Cerebellar nuclear complex (tissue), 1 donor: ENCODE measurements around the gene FAM117B.
"Not testable (repeated sequence)": the region's sequence is repeated elsewhere in the genome, so short reads cannot be mapped to it uniquely, and the experiment has no call there.

Source experiments
- DNase-seq, 2 experiments: peaks; one replicate each; lab custom pipeline; 2025; lab: John Stamatoyannopoulos, UW

The FAM117B gene

GRCh38 chr2:202758604-202759003 lies 123.8 kb downstream of the FAM117B start:
- DNase-seq, result no peak

DNA sequence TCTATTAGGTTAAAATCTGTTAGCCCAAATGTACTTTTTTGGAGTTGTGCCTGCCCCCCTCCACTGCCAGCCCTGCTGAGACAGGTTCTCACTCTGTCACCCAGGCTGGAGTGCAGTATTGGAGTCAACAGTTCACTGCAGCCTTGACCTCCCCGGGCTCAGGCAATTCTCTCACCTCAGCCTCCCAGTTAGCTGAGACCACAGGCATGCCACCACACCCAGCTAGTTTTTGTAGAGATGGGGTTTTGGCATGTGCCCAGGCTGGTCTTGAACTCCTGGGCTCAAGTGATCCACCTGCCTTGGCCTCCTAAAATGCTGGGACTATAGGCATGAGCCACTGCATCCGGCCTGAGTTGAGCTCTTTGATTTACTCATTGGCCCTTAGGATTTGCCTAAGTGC lies 126.1 kb downstream of the FAM117B start:
- DNase-seq, result no peak

DNA sequence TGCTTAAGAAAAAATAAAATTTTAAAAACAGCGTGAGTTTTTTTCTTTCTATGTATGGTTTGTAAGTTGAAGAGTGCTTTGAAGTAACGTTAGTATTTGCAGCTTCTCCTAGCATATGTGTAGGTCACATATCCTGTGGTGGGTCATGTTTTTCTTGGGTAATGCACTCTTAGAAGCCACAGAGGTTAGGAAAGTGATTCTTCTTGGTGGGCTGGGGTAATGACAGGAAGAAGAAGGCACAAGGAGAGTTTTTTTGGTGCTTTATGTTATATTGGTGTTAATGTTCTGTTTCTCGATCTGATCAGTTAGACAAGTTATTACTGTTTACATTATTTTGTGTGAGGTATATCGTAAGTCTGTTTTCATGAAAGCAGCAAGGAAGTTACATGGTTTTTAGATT lies 127.8 kb downstream of the FAM117B start:
- DNase-seq, result no peak

DNA sequence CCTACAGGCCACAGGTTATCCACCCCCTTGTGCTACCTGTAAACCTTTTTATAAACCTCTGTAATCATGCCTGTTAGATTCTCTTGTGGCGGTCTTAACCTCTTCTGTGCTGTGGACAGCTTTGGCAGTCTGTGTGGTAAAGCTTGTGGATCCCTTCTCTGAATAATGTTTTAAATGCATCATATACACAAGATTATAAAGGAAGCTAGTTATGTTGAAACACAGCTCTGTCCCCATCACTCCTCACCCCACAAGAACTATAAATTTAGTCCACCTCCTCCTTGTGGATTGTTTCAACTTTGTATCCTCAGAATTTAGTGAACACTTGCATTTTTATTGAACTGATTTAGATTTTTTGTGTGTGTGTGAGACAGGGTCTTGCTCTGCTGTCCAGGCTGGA lies 129.1 kb downstream of the FAM117B start:
- no peak for DNase-seq

DNA sequence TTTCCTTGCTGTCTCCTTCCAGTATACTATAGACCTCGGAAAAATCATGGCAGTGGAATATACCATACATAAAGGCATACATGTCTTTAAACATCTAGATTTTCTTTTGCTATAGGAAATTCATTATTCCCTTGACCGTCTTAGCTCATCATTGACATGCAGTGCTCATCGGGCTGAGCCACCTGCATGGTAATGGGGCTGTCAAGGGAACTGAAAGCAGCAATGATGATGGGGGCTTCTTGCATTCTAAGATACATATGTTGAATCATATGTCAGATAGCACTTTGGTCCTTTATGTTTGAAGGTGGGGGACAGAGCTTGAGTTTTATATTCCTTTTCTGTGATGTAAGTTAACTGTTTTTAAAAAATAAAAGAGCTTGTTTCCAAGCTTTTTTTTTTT lies 130.2 kb downstream of the FAM117B start:
- DNase-seq, result no peak

DNA sequence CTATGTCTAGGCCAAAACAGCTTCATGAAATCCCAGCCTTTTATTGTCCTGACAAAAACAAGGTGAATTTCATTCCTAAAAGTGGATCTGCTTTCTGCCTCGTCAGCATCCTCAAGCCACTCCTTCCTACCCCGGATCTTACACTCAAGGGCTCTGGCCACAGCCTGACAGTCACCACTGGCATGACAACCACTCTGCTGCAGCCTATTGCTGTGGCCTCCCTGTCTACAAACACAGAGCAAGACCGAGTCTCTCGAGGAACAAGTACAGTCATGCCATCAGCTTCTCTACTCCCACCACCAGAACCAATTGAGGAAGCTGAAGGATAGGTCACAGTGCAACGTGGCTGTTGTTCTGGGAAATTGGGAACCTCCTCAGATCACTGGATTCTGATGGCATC lies 130.7 kb downstream of the FAM117B start:
- DNase-seq, result no peak

DNA sequence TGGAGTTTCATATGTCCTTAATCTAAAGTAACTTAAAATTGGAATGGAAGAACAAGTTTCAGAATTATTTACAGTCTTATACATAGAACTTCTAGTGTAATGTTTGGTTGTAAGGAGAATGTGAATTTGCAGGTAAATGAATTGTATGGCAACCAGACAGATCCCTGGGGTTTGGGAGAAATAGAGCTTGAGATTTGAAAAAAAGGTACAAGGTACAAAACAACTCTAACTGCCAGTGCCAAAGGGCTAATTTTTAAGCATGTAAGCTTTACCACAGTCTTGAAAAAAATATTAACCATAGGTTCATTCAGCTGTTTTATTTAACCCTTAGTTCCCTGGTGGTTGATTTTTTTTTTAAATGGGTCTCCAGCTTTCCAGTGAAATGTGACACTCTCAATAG lies 133.5 kb downstream of the FAM117B start:
- DNase-seq, result no peak

- no peak for DNase-seq
Observed at GRCh38 chr2:202769201-202769600, 134.4 kb downstream of the FAM117B start.

GRCh38 chr2:202771336-202771735 lies 136.6 kb downstream of the FAM117B start:
- no peak for DNase-seq

DNA sequence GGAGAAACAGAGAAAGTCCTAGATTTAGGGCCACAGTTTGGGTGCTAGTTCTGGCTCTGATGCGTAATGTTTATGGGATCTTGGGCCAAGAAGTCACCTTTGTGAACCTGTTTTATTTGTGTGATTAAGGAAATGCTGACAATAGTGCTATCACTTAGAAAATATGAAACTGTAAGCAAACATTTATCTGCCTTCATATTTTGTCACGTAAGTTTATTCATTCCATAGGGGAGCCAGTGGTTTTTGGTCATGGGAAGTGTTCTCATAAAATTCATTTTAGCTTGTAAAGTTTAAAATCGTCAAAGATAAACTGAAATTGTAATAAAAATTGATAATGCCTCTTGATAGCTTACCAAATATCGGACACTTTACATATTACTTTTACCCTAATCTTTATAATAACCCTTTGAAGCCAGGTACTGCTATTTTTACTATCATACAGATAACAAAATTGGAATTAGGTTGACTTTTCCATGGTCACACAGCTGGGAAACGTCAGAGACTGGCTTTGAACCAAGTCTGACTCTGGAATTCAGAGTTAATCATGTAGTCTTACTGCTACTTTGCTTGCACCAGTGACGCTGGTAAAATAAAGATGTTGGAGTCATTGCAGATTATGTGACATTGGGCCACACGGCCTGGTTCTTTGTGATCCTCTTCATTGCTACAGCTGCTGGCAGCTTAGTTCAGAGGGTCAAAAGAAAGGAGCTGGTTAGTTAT lies 137.1 kb downstream of the FAM117B start:
- DNase-seq, result no peak

GRCh38 chr2:202773301-202773973 lies 138.7 kb downstream of the FAM117B start:
- DNase-seq, result no peak

- no peak for DNase-seq
Observed at GRCh38 chr2:202774104-202774503, 139.3 kb downstream of the FAM117B start.

GRCh38 chr2:202778217-202778616 lies 143.4 kb downstream of the FAM117B start:
- no peak for DNase-seq

DNA sequence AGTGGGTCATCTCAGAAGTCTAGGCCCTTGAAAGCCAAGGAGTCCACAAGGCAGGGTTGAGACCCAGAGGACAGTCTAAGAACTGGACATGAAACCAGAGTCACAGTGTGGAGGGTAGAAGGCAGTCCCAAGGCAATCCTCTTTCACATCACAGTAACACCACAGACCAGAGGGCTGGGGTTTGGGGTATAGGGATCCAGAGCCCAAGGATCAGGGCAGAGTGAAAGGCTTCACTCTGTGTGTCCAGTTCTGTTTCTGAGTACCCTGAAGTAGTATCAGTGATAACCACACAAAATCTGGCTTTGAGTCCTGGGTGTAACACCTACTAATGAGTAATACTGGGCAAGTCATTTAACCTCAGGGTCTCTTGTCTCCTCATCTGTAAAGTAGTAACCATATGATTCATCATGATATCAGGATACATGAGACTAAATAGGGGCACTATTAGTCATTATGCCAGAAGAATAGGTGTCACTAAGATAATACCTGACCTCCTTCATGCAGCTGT lies 145.8 kb downstream of the FAM117B start:
- no peak for DNase-seq

- DNase-seq, result no peak
Observed at GRCh38 chr2:202782940-202783558, 148.3 kb downstream of the FAM117B start.

- DNase-seq, result no peak
Observed at GRCh38 chr2:202786842-202787241, 152.1 kb downstream of the FAM117B start.

- DNase-seq, result no peak
Observed at GRCh38 chr2:202790676-202791075, 155.9 kb downstream of the FAM117B start.

DNA sequence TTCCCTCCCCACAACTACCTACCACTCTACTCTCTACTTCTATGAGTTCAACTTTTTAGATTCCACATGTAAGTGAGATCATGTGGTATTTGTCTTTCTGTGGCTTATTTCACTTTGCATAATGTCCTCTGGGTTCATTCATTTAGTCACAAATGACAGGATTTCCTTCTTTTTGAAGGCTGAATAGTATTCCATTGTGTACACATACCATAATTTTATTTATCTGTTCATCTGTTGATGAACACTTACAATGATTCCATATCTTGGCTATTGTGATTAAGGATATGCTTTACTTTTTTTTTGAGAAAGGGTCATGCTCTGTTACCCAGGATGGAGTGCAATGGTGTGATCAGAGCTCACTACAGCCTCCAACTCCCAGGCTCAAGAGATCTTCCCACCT lies 163.2 kb downstream of the FAM117B start:
- no peak for DNase-seq

DNA sequence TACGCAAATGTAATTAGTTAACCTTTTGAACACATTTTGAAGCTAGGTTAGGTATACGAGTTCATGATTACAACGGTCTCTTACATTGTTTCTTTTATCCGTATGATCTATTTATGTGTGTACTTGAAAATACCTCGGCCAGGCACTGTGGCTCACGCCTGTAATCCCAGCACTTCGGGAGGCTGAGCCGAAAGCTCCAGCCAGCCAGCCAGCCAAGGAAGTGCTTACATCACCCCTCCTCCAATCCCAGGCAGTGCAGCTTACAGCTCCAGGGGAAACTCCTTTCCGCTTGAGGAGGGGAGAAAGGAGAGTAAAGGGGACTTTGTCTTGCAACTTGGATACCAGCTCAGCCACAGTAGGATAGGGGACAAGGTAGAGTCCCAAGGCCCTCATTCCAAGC lies 171.1 kb downstream of the FAM117B start:
- DNase-seq, result not testable (repeated sequence)

DNA sequence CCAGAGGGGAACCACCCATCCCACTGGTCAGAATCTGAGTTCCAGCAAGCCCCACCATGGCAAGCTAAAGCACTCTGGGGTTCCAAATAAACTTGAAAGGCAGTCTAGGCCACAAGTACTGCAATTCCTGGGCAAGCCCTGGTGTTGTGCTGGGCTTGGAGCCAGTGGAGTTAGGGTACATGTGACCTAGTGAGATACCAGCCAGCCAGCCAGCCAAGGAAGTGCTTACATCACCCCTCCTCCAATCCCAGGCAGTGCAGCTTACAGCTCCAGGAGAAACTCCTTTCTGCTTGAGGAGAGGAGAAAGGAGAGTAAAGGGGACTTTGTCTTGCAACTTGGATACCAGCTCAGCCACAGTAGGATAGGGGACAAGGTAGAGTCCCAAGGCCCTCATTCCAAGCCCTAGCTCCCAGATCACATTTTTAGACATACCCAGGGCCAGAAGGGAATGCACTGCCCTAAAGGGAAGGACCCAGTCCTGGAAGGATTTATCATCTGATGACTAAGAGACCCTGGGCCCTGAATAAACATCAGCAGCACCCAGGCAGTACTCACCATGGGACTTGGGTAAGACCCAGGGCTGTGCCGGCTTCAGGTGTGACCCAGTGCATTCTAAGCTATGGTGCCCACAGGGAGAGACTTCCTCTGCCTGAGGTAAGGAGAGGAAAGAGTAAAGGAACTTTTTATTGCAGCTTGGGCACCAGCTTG lies 172.8 kb downstream of the FAM117B start:
- not testable (repeated sequence) for DNase-seq

DNA sequence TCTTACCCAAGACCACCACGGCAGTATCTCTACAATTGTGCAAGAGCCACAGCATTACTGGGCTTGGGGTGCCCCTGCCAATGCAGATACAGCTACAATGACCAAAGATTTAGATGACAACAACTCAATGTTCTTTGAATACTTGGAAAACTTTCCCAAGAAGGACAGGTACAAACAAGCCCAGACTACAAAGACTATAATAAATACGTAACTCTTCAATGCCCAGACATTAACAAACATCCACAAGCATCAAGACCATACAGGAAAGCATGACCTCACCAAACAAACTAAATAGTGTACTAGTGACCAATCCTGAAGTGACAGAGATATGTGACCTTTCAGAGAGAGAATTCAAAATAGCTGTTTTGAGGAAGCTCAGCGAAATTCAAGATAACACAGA lies 174.0 kb downstream of the FAM117B start:
- no peak for DNase-seq

- DNase-seq, result no peak
Observed at GRCh38 chr2:202813387-202813786, 178.6 kb downstream of the FAM117B start.
